Panc1 (cell line): ENCODE data around the gene GAS7. TPM values are rescaled to one million over a fixed set of nuclear protein-coding genes. Genes with fewer than 3 reads are reported as not detected.

Experiments
- ATAC-seq: fragments of 200-7000 bp; cut with Tn5 transposase; 2 replicates; pipeline ENCODE4 v1.9.1; 2020; ENCODE audit warnings: mild to moderate bottlenecking, moderate library complexity
- BruUV-seq: library from RNA; stranded (reverse); fragments of 400-500 nt; replicated peaks from 2 replicates; lab custom pipeline; 2021; lab: Mats Ljungman, UMichigan
- CTCF ChIA-PET: fragments of 300-600 bp; sonication (Branson Sonifier 250); formaldehyde crosslinking; loops from one replicate; lab custom pipeline; 2022; ENCODE audit warnings: antibody characterized with exemption; lab: Charles Lee
- POLR2A ChIA-PET: fragments of 300-600 bp; sonication (Branson Sonifier 250); formaldehyde crosslinking; loops from one replicate; lab custom pipeline; 2022; ENCODE audit warnings: antibody characterized with exemption; lab: Charles Lee
- DNase-seq: peaks from one replicate; pipeline ENCODE4 v3.0.0-alpha.2; 2010; ENCODE audit warnings: low read depth, low spot score
- H3K27ac ChIP-seq: 2 replicates; pipeline ENCODE4 v1.5.1; 2011; ENCODE audit warnings: mild to moderate bottlenecking, low read length, inconsistent platforms
- H3K27me3 ChIP-seq: fragments of 200-500 bp; sonication (Bioruptor generic); 2 replicates; pipeline ENCODE4 v1.6.0; 2014; ENCODE audit warnings: low read length, inconsistent platforms; ENCODE audit not compliant: control insufficient read depth, insufficient read depth
- H3K36me3 ChIP-seq: fragments of 200-500 bp; sonication (Bioruptor generic); 2 replicates; pipeline ENCODE4 v1.5.1; 2014; ENCODE audit warnings: inconsistent platforms, mild to moderate bottlenecking, low read length, moderate library complexity; ENCODE audit not compliant: control insufficient read depth, insufficient read depth
- H3K4me1 ChIP-seq: 2 replicates; pipeline ENCODE4 v1.5.1; 2011; ENCODE audit warnings: inconsistent platforms, mild to moderate bottlenecking, low read length, moderate library complexity; ENCODE audit not compliant: control insufficient read depth, insufficient read depth
- H3K4me3 ChIP-seq, 2 experiments: 2 replicates each; pipeline ENCODE4 v1.5.1; 2011 to 2012; ENCODE audit warnings: low read depth in 2 of 2, low read length in 2 of 2, mild to moderate bottlenecking in 2 of 2, inconsistent platforms in 1 of 2, moderate library complexity in 1 of 2
- H3K9me3 ChIP-seq: fragments of 200-500 bp; sonication (Bioruptor generic); 2 replicates; pipeline ENCODE4 v1.5.1; 2014; ENCODE audit warnings: low read depth, mild to moderate bottlenecking, inconsistent platforms, low read length, moderate library complexity; ENCODE audit not compliant: control insufficient read depth, insufficient read depth
- POLR2AphosphoS5 ChIP-seq: IDR thresholded peaks from 2 replicates; pipeline ENCODE4 v1.6.1; 2012; ENCODE audit warnings: mild to moderate bottlenecking, low read depth, low read length, moderate library complexity
- SIN3A ChIP-seq: IDR thresholded peaks from 2 replicates; pipeline ENCODE4 v1.6.1; 2012; ENCODE audit warnings: low read depth, mild to moderate bottlenecking, low read length, moderate library complexity, borderline replicate concordance; ENCODE audit not compliant: insufficient read depth
- TCF7L2 ChIP-seq: IDR thresholded peaks from 2 replicates; pipeline ENCODE4 v1.6.1; 2011; ENCODE audit warnings: mild to moderate bottlenecking, low read depth, low read length, inconsistent platforms
- in situ Hi-C: cut with HindIII; loops from 2 replicates; pipeline ENCODE4 v1.10.0; 2016; ENCODE audit warnings: low sequenced_read_pairs, low pct_unique_long_range_greater_than_20kb
- intact Hi-C: fragments of 100-400 bp; cut with micrococcal nuclease; formaldehyde crosslinking; loops from one replicate; pipeline ENCODE4 v1.10.0; 2022; ENCODE audit not compliant: unreplicated experiment
- total RNA-seq: library from RNA; stranded (reverse); gene quantifications from one replicate; pipeline ENCODE4 v1.2.1, GENCODE V29; 2021; ENCODE audit not compliant: unreplicated experiment
- TF ChIP-seq, protein P1 (sequence below), 2 experiments: IDR thresholded peaks; 2 replicates each; pipeline ENCODE4 v1.6.1; 2011 to 2012; ENCODE audit warnings: low read depth in 2 of 2, control low read depth in 1 of 2, low read length in 1 of 2, mild to moderate bottlenecking in 1 of 2, moderate library complexity in 1 of 2; ENCODE audit not compliant: insufficient read depth in 1 of 2
- TF ChIP-seq, protein P2 (sequence below): fragments of 450-650 bp; IDR thresholded peaks from 2 replicates; pipeline ENCODE4 v1.5.1; 2017; ENCODE audit warnings: mild to moderate bottlenecking

The GAS7 gene
- total RNA-seq, 1 experiment from 2014 or later, result 0.05 TPM

DNA sequence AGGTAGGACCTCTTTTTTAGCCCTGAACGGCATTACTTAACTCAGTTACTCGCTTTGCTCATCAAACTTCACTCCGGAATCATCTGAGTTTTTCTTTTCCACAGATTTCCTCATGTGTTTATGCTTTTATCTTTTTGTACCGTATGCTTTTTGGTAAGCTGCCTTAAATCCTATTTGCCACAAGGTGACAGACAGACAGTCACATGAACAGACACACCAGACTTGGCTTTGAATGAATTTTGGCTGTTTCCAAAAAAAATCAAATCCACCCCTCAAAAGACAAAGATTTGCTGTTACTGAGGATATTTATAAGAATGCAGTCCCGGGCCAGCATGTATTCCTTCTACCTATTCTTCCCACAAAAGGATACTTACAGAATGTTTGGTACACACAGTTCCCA, 10.9 kb downstream of the GAS7 start:
- no TSS peak for BruUV-seq
- intact Hi-C loops (no loop called here), in situ Hi-C loops (no loop called here)

DNA sequence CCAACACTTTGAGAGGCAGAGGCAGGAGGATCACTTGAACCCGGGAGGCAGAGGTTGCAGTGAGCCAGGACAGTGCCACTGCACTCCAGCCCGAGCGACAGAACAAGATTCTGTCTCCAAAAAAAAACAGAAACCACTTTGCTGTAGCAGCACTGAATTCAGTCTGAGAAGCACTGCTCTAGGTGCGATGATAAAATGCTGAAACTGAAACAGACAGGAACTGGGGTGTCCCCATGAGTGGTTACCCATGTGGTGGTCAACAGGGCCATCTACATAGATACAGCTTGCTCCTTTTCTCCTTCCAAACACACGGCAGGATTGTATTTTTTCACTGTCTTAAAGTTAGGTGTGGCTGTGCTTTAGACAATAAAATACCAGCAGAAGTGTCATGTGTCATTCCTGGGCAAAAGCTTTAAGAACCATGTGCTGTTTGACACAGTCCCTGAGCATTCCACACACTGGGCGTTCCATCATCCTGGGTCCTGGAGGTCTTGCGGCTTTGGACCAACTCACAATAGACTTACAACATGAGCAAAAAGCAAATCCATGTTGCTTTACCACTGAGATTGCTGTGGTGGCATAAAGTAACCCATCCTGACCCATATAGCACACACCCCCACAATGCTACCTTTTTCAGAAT, 11.5 kb downstream of the GAS7 start:
- POLR2A ChIA-PET, result no interaction called here
- H3K27me3 ChIP-seq, result no peaks in the 10 kb centered on the region
- H3K9me3 ChIP-seq, result no peaks in the 10 kb centered on the region
- DNase-seq (no peak), ATAC-seq (no peak)
- H3K4me3 ChIP-seq, result no peak overlapping the region
- no peaks in the 10 kb centered on the region for H3K36me3 ChIP-seq
- H3K4me1 ChIP-seq, result no peaks in the 10 kb centered on the region
- CTCF ChIA-PET, result no interaction called here
- H3K27ac ChIP-seq, result no peak overlapping the region
- TF ChIP-seq SIN3A (no peak), POLR2AphosphoS5 (no peak), TCF7L2 (no peak)
- TF ChIP-seq, protein P1, sequence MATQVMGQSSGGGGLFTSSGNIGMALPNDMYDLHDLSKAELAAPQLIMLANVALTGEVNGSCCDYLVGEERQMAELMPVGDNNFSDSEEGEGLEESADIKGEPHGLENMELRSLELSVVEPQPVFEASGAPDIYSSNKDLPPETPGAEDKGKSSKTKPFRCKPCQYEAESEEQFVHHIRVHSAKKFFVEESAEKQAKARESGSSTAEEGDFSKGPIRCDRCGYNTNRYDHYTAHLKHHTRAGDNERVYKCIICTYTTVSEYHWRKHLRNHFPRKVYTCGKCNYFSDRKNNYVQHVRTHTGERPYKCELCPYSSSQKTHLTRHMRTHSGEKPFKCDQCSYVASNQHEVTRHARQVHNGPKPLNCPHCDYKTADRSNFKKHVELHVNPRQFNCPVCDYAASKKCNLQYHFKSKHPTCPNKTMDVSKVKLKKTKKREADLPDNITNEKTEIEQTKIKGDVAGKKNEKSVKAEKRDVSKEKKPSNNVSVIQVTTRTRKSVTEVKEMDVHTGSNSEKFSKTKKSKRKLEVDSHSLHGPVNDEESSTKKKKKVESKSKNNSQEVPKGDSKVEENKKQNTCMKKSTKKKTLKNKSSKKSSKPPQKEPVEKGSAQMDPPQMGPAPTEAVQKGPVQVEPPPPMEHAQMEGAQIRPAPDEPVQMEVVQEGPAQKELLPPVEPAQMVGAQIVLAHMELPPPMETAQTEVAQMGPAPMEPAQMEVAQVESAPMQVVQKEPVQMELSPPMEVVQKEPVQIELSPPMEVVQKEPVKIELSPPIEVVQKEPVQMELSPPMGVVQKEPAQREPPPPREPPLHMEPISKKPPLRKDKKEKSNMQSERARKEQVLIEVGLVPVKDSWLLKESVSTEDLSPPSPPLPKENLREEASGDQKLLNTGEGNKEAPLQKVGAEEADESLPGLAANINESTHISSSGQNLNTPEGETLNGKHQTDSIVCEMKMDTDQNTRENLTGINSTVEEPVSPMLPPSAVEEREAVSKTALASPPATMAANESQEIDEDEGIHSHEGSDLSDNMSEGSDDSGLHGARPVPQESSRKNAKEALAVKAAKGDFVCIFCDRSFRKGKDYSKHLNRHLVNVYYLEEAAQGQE (IDR thresholded peaks at IDR 0.05; ENCODE audit: insufficient read depth in 1 of 2, low read depth in 2 of 2, low read length in 1 of 2), result no peak
- TF ChIP-seq, protein P2, sequence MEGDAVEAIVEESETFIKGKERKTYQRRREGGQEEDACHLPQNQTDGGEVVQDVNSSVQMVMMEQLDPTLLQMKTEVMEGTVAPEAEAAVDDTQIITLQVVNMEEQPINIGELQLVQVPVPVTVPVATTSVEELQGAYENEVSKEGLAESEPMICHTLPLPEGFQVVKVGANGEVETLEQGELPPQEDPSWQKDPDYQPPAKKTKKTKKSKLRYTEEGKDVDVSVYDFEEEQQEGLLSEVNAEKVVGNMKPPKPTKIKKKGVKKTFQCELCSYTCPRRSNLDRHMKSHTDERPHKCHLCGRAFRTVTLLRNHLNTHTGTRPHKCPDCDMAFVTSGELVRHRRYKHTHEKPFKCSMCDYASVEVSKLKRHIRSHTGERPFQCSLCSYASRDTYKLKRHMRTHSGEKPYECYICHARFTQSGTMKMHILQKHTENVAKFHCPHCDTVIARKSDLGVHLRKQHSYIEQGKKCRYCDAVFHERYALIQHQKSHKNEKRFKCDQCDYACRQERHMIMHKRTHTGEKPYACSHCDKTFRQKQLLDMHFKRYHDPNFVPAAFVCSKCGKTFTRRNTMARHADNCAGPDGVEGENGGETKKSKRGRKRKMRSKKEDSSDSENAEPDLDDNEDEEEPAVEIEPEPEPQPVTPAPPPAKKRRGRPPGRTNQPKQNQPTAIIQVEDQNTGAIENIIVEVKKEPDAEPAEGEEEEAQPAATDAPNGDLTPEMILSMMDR, result no peak
- in situ Hi-C loops, result no loop called here
- BruUV-seq, result no TSS peak
- intact Hi-C loops, result no loop called here

More for the DNA sequence above, 10.9 kb downstream of the GAS7 start:
- ChIA-PET POLR2A (no interaction called here), CTCF (no interaction called here)
- H3K9me3 ChIP-seq, result no peaks in the 10 kb centered on the region
- no peaks in the 10 kb centered on the region for H3K27me3 ChIP-seq
- DNase-seq, result no peak
- ATAC-seq, result no peak
- no peak overlapping the region for H3K27ac ChIP-seq
- TF ChIP-seq POLR2AphosphoS5, result no peak
- TF ChIP-seq SIN3A, result no peak
- TF ChIP-seq, protein P2, result no peak
- TF ChIP-seq, protein P1 (IDR thresholded peaks at IDR 0.05; ENCODE audit: insufficient read depth in 1 of 2, low read depth in 2 of 2, low read length in 1 of 2), result no peak
- no peak for TF ChIP-seq TCF7L2
- no peak overlapping the region for H3K4me3 ChIP-seq
- H3K36me3 ChIP-seq, result no peaks in the 10 kb centered on the region
- no peaks in the 10 kb centered on the region for H3K4me1 ChIP-seq
